NCI-H526 treated with DMSO at 0.1 percent for 48 hours (cell line): Measurements from ENCODE around the gene TEX10.

Experiments
- DNase-seq: peaks from one replicate; lab custom pipeline; 2025; lab: John Stamatoyannopoulos, UW

The TEX10 gene

GRCh38 chr9:100284247-100284646 is 68.5 kb downstream of the TEX10 start:
- no peak for DNase-seq

- no peak for DNase-seq
These were observed 70.4 kb downstream of the TEX10 start for GRCh38 chr9:100282388-100282719.

GRCh38 chr9:100281676-100282387 is 70.9 kb downstream of the TEX10 start:
- DNase-seq: no peak

- DNase-seq: no peak
These were observed 71.7 kb downstream of the TEX10 start for GRCh38 chr9:100281066-100281465.

- no peak for DNase-seq
These were observed 75.4 kb downstream of the TEX10 start for GRCh38 chr9:100277166-100277979.

GRCh38 chr9:100269656-100270055 is 83.1 kb downstream of the TEX10 start:
- DNase-seq: no peak

GRCh38 chr9:100268271-100268670 is 84.5 kb downstream of the TEX10 start:
- DNase-seq: no peak

GRCh38 chr9:100267211-100267610 is 85.5 kb downstream of the TEX10 start:
- no peak for DNase-seq
